Fibroblast of skin of left biceps (primary cell): ENCODE data around the gene DDIAS.
A peak's percentile ranks its signal among the peaks of the same experiment; 100 is the strongest.
"Not testable (repeated sequence)": the region's sequence is repeated elsewhere in the genome, so short reads cannot be mapped to it uniquely, and the experiment has no call there.

Experiments
- DNase-seq, 2 experiments: peaks; one replicate each; pipeline ENCODE4 v3.0.0-alpha.2; 2013; ENCODE audit warnings: low read depth in 2 of 2

The DDIAS gene

GRCh38 chr11:82901165-82901921, at the start of gene DDIAS:
DDIAS (plus strand) TSS chr11:82901736; CDS start chr11:82914739, 13,003 bp downstream.
- peak; percentile 91 for DNase-seq

GRCh38 chr11:82854242-82854641, 47.3 kb upstream of the DDIAS start:
- DNase-seq, result no peak

GRCh38 chr11:82854916-82855315, 46.6 kb upstream of the DDIAS start:
- DNase-seq, result not testable (repeated sequence)

GRCh38 chr11:82855616-82856015, 45.9 kb upstream of the DDIAS start:
- no peak for DNase-seq

- DNase-seq, result no peak
These were observed 44.4 kb upstream of the DDIAS start for GRCh38 chr11:82857145-82857544.

- no peak for DNase-seq
These were observed 43.4 kb upstream of the DDIAS start for GRCh38 chr11:82858133-82858532.

GRCh38 chr11:82858556-82859091, 42.9 kb upstream of the DDIAS start:
- DNase-seq, result peak; percentile 36 to 62

- DNase-seq, result no peak
These were observed 41.8 kb upstream of the DDIAS start for GRCh38 chr11:82859750-82860149.

- no peak for DNase-seq
These were observed 39.2 kb upstream of the DDIAS start for GRCh38 chr11:82862379-82862778.

GRCh38 chr11:82863209-82863608, 38.3 kb upstream of the DDIAS start:
- no peak for DNase-seq

GRCh38 chr11:82864268-82864667, 37.3 kb upstream of the DDIAS start:
- no peak for DNase-seq

- no peak for DNase-seq
These were observed 35.7 kb upstream of the DDIAS start for GRCh38 chr11:82865841-82866240.

GRCh38 chr11:82867495-82868082, 33.9 kb upstream of the DDIAS start:
- peak; percentile 42 for DNase-seq

- no peak for DNase-seq
These were observed 31.9 kb upstream of the DDIAS start for GRCh38 chr11:82869657-82870056.

- no peak for DNase-seq
These were observed 29.9 kb upstream of the DDIAS start for GRCh38 chr11:82871646-82872045.

- no peak for DNase-seq
These were observed 29.0 kb upstream of the DDIAS start for GRCh38 chr11:82872377-82873150.

- no peak for DNase-seq
These were observed 27.6 kb upstream of the DDIAS start for GRCh38 chr11:82873919-82874333.

GRCh38 chr11:82874646-82875523, 26.7 kb upstream of the DDIAS start:
- no peak for DNase-seq

GRCh38 chr11:82883853-82884252, 17.7 kb upstream of the DDIAS start:
- DNase-seq, result no peak

- no peak for DNase-seq
These were observed 12.2 kb upstream of the DDIAS start for GRCh38 chr11:82889133-82890001.

- no peak for DNase-seq
These were observed 11.6 kb upstream of the DDIAS start for GRCh38 chr11:82890002-82890341.
